Neural progenitor cell (in vitro differentiated cells): ENCODE data around the gene PEX3.

Source experiments
- CTCF ChIP-seq: fragments of 200-600 bp; sonication (generic); IDR thresholded peaks from 2 replicates; pipeline ENCODE4 v1.5.1; 2017; ENCODE audit warnings: antibody characterized with exemption, mild to moderate bottlenecking
- EZH2phosphoT487 ChIP-seq: fragments of 200-600 bp; sonication (generic); IDR thresholded peaks from 2 replicates; pipeline ENCODE4 v1.6.1; 2017; ENCODE audit warnings: antibody characterized with exemption

- no peak for TF ChIP-seq CTCF
- TF ChIP-seq EZH2phosphoT487: no peak
Observed at GRCh38 chr6:143528164-143528811, 77.7 kb downstream of the PEX3 start.
